B cell (primary cell): ENCODE measurements around the gene CLCN3.

Experiments
- EZH2 ChIP-seq: IDR thresholded peaks from 2 replicates; pipeline ENCODE4 v1.6.1; 2012; ENCODE audit warnings: borderline replicate concordance, low read depth, mild to moderate bottlenecking, moderate library complexity, low read length; ENCODE audit not compliant: insufficient read depth, poor library complexity, severe bottlenecking
- TF ChIP-seq, protein P1 (sequence below): fragments of 200-600 bp; IDR thresholded peaks from one replicate; pipeline ENCODE4 v1.8.0; 2022; ENCODE audit warnings: antibody characterized with exemption, mild to moderate bottlenecking

DNA sequence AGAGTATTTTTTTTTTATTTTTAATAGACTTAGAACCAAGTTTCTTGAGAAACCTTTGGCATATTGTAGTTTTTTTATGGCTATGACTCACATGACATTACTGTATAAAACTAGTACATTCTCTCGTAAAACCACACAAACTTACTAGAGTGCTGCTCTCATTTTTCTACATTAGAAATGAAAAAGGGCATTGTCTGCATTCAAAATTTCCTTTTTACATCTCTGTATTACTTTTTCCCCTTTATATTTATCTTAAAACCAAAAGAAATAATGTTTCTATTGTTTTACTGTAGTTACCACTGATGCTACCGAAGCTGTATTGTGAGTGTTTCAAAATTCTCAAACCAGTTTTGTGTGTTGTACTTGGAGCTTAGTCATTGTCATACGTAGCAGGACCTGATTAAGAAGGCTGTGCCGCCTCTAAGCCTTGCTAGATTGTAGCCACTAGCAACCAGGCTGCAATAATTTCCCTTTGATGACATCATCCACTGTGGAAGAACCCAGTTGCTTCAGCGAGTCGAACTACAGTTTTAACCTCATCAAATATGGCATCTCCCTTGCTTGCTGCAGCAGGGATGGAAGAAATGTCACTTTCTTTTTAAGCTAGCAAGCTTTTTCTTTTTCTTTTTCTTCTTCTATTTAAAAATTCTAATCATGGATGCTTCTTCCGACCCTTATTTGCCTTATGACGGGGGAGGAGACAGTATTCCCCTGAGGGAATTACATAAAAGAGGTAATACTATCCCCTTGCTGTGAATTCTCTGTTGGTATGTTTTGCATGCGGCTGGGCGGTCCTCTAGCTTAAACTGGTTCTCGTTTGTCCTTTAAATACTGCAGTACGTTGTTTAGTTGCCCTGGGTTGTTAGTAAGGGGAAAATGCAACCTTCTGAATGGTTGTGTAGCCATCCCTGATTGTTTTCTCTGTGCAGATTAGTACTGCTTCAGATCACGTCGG is 39.6 kb downstream of the CLCN3 start:
- TF ChIP-seq, protein P1, sequence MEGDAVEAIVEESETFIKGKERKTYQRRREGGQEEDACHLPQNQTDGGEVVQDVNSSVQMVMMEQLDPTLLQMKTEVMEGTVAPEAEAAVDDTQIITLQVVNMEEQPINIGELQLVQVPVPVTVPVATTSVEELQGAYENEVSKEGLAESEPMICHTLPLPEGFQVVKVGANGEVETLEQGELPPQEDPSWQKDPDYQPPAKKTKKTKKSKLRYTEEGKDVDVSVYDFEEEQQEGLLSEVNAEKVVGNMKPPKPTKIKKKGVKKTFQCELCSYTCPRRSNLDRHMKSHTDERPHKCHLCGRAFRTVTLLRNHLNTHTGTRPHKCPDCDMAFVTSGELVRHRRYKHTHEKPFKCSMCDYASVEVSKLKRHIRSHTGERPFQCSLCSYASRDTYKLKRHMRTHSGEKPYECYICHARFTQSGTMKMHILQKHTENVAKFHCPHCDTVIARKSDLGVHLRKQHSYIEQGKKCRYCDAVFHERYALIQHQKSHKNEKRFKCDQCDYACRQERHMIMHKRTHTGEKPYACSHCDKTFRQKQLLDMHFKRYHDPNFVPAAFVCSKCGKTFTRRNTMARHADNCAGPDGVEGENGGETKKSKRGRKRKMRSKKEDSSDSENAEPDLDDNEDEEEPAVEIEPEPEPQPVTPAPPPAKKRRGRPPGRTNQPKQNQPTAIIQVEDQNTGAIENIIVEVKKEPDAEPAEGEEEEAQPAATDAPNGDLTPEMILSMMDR, result no peak
- no peak for TF ChIP-seq EZH2
